Measurements from ENCODE around the gene IZUMO1R. TPM values are rescaled to one million over a fixed set of nuclear protein-coding genes. Genes with fewer than 3 reads are reported as not detected.

IZUMO1R gene
- total and polyA plus RNA-seq, 2 of the 8 experiments (the other 6 are each of a cell fraction or from before 2014, with no cell fraction given): not detected

- ChIA-PET POLR2A (ENCODE audit: partially characterized antibody) (no interaction called here), CTCF (ENCODE audit: partially characterized antibody) (interaction anchor here (0.6 to 1.7 kb wide), 8 partner anchors 8 to 407 kb away, joined by 3 to 7 read pairs (median 4); no protein-coding TSS in a partner anchor)
- Histone ChIP-seq H2AFZ (ENCODE audit: low read length) (0 out of 2 replicates have a peak overlapping the region, but pooled peaks have one; percentile 58), H3K79me1 (ENCODE audit: low read depth, low read length) (no peaks in the 10 kb centered on the region), H3K4me1 (replicated peaks in 1 of 4; ENCODE audit: control insufficient read depth in 3 of 4, insufficient read depth in 4 of 4, low read length in 3 of 4) (peaks cover 0 to 6% (median 5%) of the 10 kb centered on the region in 4 experiments; a peak in 3 of 7 replicates), H3K23me2 (ENCODE audit: low read depth, low read length) (no peaks in the 10 kb centered on the region), H2BK12ac (ENCODE audit: low read depth, low read length) (no peak overlapping the region), H3K4me2 (ENCODE audit: insufficient read depth in 1 of 2, low read depth in 2 of 2, low read length in 2 of 2) (peak overlapping the region; percentile 25 to 52; a peak in 3 of 4 replicates), H3K56ac (replicated peaks; ENCODE audit: insufficient read length, low read depth, low read length) (no peak overlapping the region), H4K91ac (replicated peaks; ENCODE audit: insufficient read length, low read length) (no peak overlapping the region), H3K18ac (ENCODE audit: extremely low read depth, low read length) (no peak overlapping the region), H3K23ac (ENCODE audit: insufficient read length) (no peak overlapping the region), H2BK20ac (ENCODE audit: low read length) (no peak overlapping the region), H2BK5ac (ENCODE audit: low read depth, low read length) (no peak overlapping the region), H2BK120ac (replicated peaks; ENCODE audit: low read depth, low read length) (no peak overlapping the region), H2AK5ac (ENCODE audit: low read depth, low read length) (no peak overlapping the region), H3K9me3 (ENCODE audit: insufficient read depth in 2 of 2, low read depth in 1 of 2, low read length in 1 of 2) (no peaks in the 10 kb centered on the region), H3K14ac (ENCODE audit: insufficient read length) (no peak overlapping the region), H3K4me3 (ENCODE audit: extremely low read depth in 1 of 4, insufficient read depth in 2 of 4, low read depth in 3 of 4, low read length in 4 of 4) (no peak overlapping the region), H3K79me2 (ENCODE audit: control insufficient read depth in 1 of 2, insufficient read depth in 2 of 2, low read length in 2 of 2) (no peaks in the 10 kb centered on the region), H3K27me3 (replicated peaks in 1 of 4; ENCODE audit: control insufficient read depth in 3 of 4, extremely low read depth in 1 of 4, insufficient read depth in 3 of 4, low read length in 3 of 4) (no peaks in the 10 kb centered on the region), H4K20me1 (replicated peaks in 1 of 2; ENCODE audit: control insufficient read depth in 1 of 2, insufficient read depth in 2 of 2, low read length in 2 of 2) (no peaks in the 10 kb centered on the region), H4K8ac (ENCODE audit: extremely low read depth, insufficient read depth, low read length) (no peak overlapping the region), H3K9ac (replicated peaks in 1 of 4; ENCODE audit: extremely low read depth in 1 of 4, low read depth in 3 of 4, low read length in 3 of 4) (no peak overlapping the region), H4K5ac (ENCODE audit: insufficient read length, low read depth, low read length) (no peak overlapping the region), H3K4ac (replicated peaks; ENCODE audit: insufficient read length, low read depth, low read length) (no peak overlapping the region), H3K27ac (ENCODE audit: low read depth, low read length) (no peak overlapping the region), H2BK15ac (ENCODE audit: low read length) (no peak overlapping the region), H3K36me3 (ENCODE audit: control insufficient read depth in 2 of 4, insufficient read depth in 4 of 4, low read length in 3 of 4) (no peaks in the 10 kb centered on the region)
- DNase-seq (ENCODE audit: low read depth in 1 of 2, low spot score in 2 of 2) (no peak), FAIRE-seq (no peak)
- WGBS, 2 experiments (ENCODE audit: extremely low coverage in 1 of 2, insufficient coverage in 1 of 2, insufficient read length in 1 of 2, insufficient replicate concordance in 2 of 2, low coverage in 1 of 2, low lambda C conversion rate in 2 of 2, missing lambda C conversion rate in 1 of 2): 46% methylated on average over 5 of the region's 5 CpGs; no CpG with 5 or more reads in 1 of the 2 experiments
- TF ChIP-seq JUN (IDR thresholded peaks at IDR 0.05; ENCODE audit: low read depth, low read length): no peak
These were observed 1.6 kb upstream of the IZUMO1R start for GRCh38 chr11:94302776-94303175.

All from H1 (cell line).